SK-N-DZ (cell line): ENCODE data around the gene CLASP2.
"Not testable (repeated sequence)": the region's sequence is repeated elsewhere in the genome, so short reads cannot be mapped to it uniquely, and the experiment has no call there.

Source experiments
- DNase-seq: peaks from one replicate; pipeline ENCODE4 v3.0.0-alpha.2; 2015; ENCODE audit warnings: low spot score

Gene CLASP2

GRCh38 chr3:33690341-33690740 is 27.7 kb downstream of the CLASP2 start:
- no peak for DNase-seq

GRCh38 chr3:33687406-33688010 is 30.5 kb downstream of the CLASP2 start:
- DNase-seq: no peak

- no peak for DNase-seq
These were observed 35.3 kb downstream of the CLASP2 start for GRCh38 chr3:33682770-33683169.

- DNase-seq: no peak
These were observed 36.4 kb downstream of the CLASP2 start for GRCh38 chr3:33681667-33682066.

- DNase-seq: no peak
These were observed 40.0 kb downstream of the CLASP2 start for GRCh38 chr3:33678073-33678472.

- DNase-seq: not testable (repeated sequence)
These were observed 44.6 kb downstream of the CLASP2 start for GRCh38 chr3:33673436-33673835.

GRCh38 chr3:33668618-33669017 is 49.4 kb downstream of the CLASP2 start:
- no peak for DNase-seq

- no peak for DNase-seq
These were observed 52.8 kb downstream of the CLASP2 start for GRCh38 chr3:33665294-33665693.

GRCh38 chr3:33664195-33664594 is 53.9 kb downstream of the CLASP2 start:
- no peak for DNase-seq

GRCh38 chr3:33663042-33663441 is 55.0 kb downstream of the CLASP2 start:
- DNase-seq: no peak

GRCh38 chr3:33659856-33660434 is 58.1 kb downstream of the CLASP2 start:
- no peak for DNase-seq

GRCh38 chr3:33658991-33659848 is 58.8 kb downstream of the CLASP2 start:
- peak; percentile 98 for DNase-seq

- no peak for DNase-seq
These were observed 59.4 kb downstream of the CLASP2 start for GRCh38 chr3:33658621-33658990.

- no peak for DNase-seq
These were observed 60.0 kb downstream of the CLASP2 start for GRCh38 chr3:33658039-33658438.

- no peak for DNase-seq
These were observed 65.3 kb downstream of the CLASP2 start for GRCh38 chr3:33652736-33653135.

- not testable (repeated sequence) for DNase-seq
These were observed 67.0 kb downstream of the CLASP2 start for GRCh38 chr3:33651101-33651500.

GRCh38 chr3:33650495-33650894 is 67.6 kb downstream of the CLASP2 start:
- no peak for DNase-seq

GRCh38 chr3:33648793-33649192 is 69.3 kb downstream of the CLASP2 start:
- no peak for DNase-seq

- no peak for DNase-seq
These were observed 71.6 kb downstream of the CLASP2 start for GRCh38 chr3:33646406-33646805.

- DNase-seq: peak; percentile 41
These were observed 72.9 kb downstream of the CLASP2 start for GRCh38 chr3:33645060-33645647.

GRCh38 chr3:33644582-33644981 is 73.5 kb downstream of the CLASP2 start:
- no peak for DNase-seq

GRCh38 chr3:33642806-33643205 is 75.2 kb downstream of the CLASP2 start:
- no peak for DNase-seq
